ENCODE data around the gene VAPA. TPM values are rescaled to one million over a fixed set of nuclear protein-coding genes. Genes with fewer than 3 reads are reported as not detected.

VAPA gene
- total RNA-seq, 4 donors from 2014 or later: 188 to 221 (median 209) TPM

GRCh38 chr18:9941660-9942059 is 27.8 kb downstream of the VAPA start:
- DNase-seq (ENCODE audit: low spot score in 2 of 2): no peak
- TF ChIP-seq CTCF (IDR thresholded peaks at IDR 0.05) (no peak), POLR2A (IDR thresholded peaks at IDR 0.05) (no peak)
- WGBS, 2 donors: 89 to 95% methylated on average over 1 of the region's 1 CpG
- no peak overlapping the region for H3K4me3 ChIP-seq (ENCODE audit: low read depth, poor library complexity, severe bottlenecking)
- intact Hi-C loops (cut with DNase I; ENCODE audit: low total_unique reads): no loop called here

- WGBS, 2 donors: 90 to 91% methylated on average over 4 of the region's 4 CpGs
- no peak for DNase-seq (ENCODE audit: low spot score in 2 of 2)
- TF ChIP-seq CTCF (IDR thresholded peaks at IDR 0.05): no peak
- TF ChIP-seq POLR2A (IDR thresholded peaks at IDR 0.05): no peak
- intact Hi-C loops (cut with DNase I; ENCODE audit: low total_unique reads): no loop called here
- H3K4me3 ChIP-seq (ENCODE audit: low read depth, poor library complexity, severe bottlenecking): no peak overlapping the region
Observed at GRCh38 chr18:9943311-9943710, 29.5 kb downstream of the VAPA start.

GRCh38 chr18:9944805-9945204 is 31.0 kb downstream of the VAPA start:
- DNase-seq (ENCODE audit: low spot score in 2 of 2): no peak
- H3K4me3 ChIP-seq (ENCODE audit: low read depth, poor library complexity, severe bottlenecking): no peak overlapping the region
- TF ChIP-seq POLR2A (IDR thresholded peaks at IDR 0.05): no peak
- no peak for TF ChIP-seq CTCF (IDR thresholded peaks at IDR 0.05)
- intact Hi-C loops (cut with DNase I; ENCODE audit: low total_unique reads): no loop called here
- WGBS, 2 donors: 79 to 86% methylated on average over 3 of the region's 3 CpGs

- intact Hi-C loops (cut with DNase I; ENCODE audit: low total_unique reads): no loop called here
- no peak for DNase-seq (ENCODE audit: low spot score in 2 of 2)
- 96 to 98% methylated on average over 3 of the region's 3 CpGs for WGBS, 2 donors
- TF ChIP-seq POLR2A (IDR thresholded peaks at IDR 0.05) (no peak), CTCF (IDR thresholded peaks at IDR 0.05) (no peak)
- H3K4me3 ChIP-seq (ENCODE audit: low read depth, poor library complexity, severe bottlenecking): no peak overlapping the region
Observed at GRCh38 chr18:9946831-9947230, 33.0 kb downstream of the VAPA start.

GRCh38 chr18:9947248-9947647 is 33.4 kb downstream of the VAPA start:
- intact Hi-C loops (cut with DNase I; ENCODE audit: low total_unique reads): no loop called here
- TF ChIP-seq POLR2A (IDR thresholded peaks at IDR 0.05) (no peak), CTCF (IDR thresholded peaks at IDR 0.05) (no peak)
- no peak for DNase-seq (ENCODE audit: low spot score in 2 of 2)
- 55 to 63% methylated on average over 1 of the region's 1 CpG for WGBS, 2 donors
- H3K4me3 ChIP-seq (ENCODE audit: low read depth, poor library complexity, severe bottlenecking): no peak overlapping the region

GRCh38 chr18:9949315-9949714 is 35.5 kb downstream of the VAPA start:
- TF ChIP-seq CTCF (IDR thresholded peaks at IDR 0.05) (no peak), POLR2A (IDR thresholded peaks at IDR 0.05) (no peak)
- 96 to 99% methylated on average over 2 of the region's 2 CpGs for WGBS, 2 donors
- no peak for DNase-seq (ENCODE audit: low spot score in 2 of 2)
- no peak overlapping the region for H3K4me3 ChIP-seq (ENCODE audit: low read depth, poor library complexity, severe bottlenecking)
- intact Hi-C loops (cut with DNase I; ENCODE audit: low total_unique reads): no loop called here

Measured in lower leg skin (tissue), 4 donors.